Stimulated activated CD4-positive, alpha-beta T cell treated with anti-CD3 and anti-CD28 coated beads, Interleukin-12 subunit alpha, Interleukin-12 subunit beta, amount 100 ng/mL, for 24 hours (primary cell): Measurements from ENCODE around the gene SPATA31E1.
"Not testable (repeated sequence)": the region's sequence is repeated elsewhere in the genome, so short reads cannot be mapped to it uniquely, and the experiment has no call there.

ENCODE experiments used
- DNase-seq, 2 experiments: peaks; one replicate each; pipeline ENCODE4 v3.0.0-alpha.2; 2020; ENCODE audit warnings: low read depth in 2 of 2

Gene SPATA31E1

DNA sequence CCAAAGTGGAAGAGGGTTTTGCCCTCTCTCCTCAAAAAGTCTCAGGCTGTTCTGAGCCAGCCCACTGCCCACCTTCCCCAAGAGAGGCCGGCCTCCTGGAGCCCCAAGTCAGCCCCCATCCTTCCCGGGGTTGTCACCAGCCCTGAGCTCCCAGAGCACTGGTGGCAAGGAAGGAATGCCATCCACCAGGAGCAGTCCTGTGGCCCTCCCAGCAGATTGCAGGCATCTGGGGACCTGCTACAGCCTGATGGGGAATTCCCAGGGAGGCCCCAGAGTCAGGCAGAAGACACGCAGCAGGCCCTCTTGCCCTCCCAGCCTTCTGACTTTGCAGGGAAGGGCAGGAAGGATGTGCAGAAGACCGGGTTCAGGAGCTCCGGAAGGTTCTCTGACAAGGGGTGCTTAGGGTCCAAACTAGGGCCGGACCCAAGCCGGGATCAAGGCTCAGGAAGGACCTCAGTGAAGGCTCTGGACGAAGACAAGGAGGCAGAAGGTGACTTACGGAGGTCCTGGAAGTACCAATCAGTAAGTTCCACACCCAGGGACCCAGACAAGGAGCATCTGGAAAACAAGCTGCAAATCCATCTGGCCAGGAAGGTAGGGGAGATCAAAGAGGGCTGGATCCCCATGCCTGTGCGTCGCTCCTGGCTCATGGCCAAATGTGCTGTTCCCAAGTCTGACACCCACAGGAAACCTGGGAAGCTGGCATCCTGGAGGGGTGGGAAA is 3.7 kb downstream of the SPATA31E1 start:
- DNase-seq = no peak

DNA sequence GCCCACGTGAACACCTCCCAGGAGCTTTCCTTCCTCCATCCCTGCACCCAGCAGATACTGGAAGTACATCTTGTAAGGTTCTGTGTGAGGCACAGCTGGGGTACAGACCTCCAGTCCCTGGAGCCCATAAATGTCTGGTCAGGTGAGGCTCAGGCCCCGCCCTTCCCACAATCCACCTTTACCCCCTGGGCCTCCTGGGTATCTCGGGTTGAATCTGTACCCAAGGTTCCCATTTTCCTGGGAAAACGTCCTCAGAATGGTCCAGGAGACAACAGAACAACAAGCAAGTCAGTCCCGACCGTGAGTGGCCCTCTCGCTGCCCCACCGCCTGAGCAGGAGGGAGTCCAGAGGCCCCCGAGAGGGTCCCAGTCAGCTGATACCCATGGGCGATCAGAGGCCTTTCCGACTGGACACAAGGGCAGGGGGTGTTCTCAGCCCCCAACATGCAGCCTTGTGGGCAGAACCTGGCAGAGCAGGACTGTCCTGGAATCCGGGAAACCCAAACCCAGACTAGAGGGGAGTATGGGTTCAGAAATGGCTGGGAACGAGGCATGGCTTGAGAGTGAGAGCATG is 4.3 kb downstream of the SPATA31E1 start:
- DNase-seq = no peak

DNA sequence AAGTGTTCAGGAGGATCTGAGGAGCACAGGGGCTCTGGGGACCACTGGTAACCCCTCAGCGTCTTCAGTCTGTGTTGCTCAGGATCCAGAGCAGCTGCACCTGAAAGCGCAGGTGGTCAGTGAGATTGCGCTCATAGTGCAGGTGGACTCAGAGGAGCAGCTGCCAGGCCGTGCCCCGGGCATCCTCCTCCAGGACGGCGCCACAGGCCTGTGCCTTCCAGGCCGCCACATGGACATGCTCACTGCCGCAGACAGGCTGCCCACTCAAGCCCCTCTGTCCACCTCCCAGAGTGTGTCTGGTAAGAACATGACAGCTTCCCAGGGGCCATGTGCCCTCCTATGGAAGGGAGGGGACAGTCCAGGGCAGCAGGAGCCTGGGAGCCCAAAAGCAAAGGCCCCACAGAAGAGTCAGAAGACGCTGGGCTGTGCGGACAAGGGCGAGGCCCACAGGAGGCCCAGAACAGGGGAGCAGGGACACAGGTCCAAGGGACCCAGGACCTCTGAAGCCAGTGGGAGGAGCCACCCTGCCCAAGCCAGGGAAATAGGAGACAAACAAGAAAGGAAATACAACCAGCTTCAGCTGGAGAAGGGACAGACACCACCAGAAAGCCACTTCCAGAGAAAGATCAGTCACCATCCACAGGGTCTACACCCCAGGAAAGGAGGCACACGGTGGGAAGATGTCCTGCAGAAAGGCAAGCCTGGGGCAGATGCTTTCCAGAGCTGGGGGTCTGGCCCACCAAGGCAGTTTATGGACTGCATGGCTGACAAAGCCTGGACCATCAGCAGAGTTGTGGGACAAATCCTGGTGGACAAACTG is 5.2 kb downstream of the SPATA31E1 start:
- DNase-seq = no peak

DNA sequence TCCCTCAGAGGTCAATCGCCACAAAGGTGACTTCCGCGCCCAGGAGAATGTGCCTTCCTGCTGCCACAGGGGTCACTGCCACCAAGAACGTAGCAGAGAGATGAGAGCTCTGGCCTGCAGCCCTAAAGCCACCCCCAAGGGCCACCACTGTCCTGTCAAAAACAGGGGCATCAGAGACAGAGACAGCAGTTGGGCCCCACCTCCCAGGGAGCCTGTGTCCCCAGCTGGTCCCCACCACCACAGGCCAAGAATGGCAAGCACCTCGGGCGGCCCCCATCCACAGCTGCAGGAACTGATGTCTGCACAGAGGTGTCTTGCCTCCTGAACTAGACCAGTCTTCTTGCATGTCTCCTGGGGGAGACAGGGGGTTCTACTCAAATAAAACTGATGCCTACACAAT is 5.8 kb downstream of the SPATA31E1 start:
- no peak for DNase-seq

DNA sequence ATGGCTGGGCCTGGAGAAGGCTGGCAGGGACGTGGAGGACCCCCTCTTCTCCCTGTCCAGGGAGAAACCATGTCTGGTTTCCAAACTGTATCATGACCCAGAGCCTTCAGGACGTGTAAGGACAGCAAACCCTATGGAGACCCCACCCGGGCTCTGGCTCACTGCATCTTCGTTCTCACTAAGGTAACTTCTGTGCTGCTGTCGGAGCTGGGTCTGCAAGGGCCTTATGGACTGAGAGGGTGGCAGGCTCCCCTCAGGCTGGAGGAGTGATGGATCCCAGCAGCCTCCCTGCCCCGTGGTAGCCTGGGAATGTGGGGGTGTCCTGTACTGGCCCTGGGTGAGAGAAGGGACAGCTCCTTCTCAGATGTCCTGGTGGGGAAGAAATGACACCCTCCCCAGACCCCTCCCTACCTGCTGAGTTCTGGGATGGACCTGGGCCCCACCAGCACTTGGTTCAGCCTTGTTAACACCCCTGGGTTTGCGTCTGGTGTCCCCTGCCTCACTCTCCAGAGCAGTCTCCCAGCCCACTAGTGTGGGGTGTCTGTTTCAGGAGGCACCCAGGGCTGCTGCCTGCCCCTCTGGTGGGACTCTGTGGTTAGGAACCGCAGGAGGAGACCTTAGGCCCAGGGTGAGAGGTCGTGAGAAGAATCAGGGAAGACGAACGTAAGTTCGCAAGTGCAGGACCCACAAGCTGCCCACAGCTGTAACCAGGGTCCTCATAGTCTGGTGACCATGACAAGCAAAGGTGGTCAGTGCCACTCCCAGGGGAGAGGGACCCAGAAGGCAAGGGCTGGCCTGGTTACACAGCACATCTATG is 6.6 kb downstream of the SPATA31E1 start:
- DNase-seq = no peak

DNA sequence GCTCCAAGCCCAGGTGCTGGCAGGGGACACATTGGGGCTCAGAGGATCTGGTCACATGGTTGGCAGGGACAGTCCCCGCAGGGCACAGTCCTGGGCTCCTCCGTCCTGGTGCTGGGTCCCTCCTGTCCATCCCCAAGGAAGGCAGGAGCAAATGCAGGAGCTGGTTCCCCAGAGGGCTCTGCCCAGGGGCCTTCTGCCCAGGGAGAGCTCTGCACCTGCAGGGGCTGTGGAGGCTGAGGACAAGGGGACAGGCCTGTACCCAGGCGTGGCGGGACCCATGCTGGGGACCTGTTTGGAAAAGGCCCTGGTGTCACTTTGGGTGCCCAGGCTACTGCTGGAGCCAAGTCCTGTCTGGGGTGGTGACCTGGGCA is 7.2 kb downstream of the SPATA31E1 start:
- DNase-seq = no peak

DNA sequence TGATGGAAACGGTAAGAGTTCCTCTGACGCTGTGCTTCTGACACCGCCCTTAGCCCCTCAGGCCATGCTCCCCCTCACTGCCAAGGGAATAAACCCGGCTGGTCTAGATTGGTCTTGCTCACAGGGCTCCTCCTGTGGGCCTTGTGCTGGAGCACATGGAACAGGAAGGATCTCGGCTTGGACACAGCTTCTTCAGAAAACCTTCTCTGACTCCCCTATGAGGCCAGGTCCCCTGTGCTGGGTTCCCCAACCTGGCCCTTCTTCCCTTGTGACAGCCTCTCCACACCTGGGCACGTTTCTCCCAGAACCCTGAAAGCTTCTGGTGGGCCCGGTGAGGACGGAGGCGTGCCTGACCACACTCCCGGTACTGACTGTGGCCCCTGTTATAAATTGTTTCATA is 8.2 kb downstream of the SPATA31E1 start:
- no peak for DNase-seq

DNA sequence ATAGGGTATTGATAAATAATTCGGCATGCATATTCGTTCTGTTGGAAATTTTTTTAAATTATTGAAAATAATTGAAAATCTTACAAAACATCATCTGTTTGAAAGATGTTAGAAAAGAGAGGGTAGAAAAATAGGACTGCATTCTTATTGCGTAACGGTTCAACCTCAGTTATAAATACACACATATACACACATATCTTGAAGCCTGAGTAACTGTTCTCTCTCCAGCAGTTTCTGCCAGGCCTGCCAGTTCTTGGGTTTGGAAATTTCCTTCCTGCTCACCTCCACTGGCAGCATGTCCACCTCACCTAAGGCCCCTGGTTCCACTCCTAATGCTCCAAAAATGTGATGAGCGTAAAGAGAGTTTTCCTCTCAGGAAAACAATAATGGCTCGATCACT is 9.1 kb downstream of the SPATA31E1 start:
- DNase-seq = no peak

DNA sequence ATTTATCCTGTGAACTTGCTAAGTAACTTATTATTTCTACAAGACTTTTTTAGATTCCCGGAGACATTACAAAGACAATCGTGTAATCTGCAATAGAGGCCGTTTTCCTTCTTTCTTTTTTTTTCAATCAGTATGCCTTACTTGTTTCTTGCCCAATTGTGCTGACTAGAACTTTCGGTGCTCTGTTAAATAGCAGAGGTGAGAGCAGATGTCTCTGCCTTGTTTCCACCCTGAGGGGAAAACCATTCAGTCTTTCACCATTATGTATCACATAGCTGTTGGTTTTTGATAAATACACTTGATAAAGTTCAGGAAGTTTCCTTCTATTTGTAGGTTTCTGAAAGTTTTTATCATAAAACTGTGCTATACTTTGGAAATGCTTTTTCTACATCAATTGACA is 10.3 kb downstream of the SPATA31E1 start:
- DNase-seq = no peak

DNA sequence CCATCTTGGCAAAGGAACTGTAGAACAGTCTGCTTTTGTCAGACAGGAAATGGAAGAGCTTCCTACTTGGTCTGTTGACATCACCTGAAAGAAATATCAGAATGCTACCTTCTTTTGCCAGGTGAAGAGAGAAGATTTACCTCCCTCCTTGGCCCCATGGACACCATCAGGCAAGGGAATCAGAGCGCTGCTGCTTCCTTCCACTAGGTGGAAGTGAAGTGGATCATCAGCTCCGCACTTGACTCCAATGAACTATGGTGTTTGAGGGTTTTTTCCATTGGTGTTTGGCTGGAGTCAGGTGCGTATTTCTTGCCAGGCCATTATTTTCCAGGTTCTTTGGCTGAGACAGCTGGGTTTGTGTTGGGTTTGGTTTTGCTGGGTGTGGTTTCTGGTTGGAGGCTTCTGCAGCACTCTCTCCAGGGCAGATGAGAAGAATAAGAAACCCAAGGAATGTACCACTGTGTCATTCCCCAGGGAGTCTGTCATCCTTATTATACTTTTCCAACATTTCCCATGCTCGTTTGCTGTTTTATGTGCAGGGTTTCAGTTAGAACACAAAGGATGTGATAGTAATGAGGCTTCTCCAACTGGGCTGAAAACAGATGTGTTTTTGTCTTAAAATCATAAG is 12.4 kb downstream of the SPATA31E1 start:
- DNase-seq = no peak

DNA sequence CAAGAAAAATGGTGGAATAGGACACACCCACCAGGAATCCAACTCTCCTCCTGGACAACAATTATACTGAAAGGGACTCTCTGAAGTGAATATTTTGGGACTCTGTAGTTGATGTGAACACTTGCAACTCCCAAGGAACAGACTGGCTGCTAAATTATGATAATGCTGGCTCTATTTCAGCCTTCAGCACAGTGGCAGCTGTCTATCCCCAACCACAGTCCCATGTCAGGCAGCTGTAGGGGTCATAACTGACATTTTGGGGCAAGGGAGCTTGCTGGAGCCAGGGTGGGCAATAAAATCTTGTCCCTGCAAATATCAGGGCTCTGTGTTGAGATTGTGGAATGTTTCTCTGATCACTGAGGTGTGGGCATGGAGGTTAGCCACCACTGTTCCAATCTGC is 14.2 kb downstream of the SPATA31E1 start:
- DNase-seq = no peak

DNA sequence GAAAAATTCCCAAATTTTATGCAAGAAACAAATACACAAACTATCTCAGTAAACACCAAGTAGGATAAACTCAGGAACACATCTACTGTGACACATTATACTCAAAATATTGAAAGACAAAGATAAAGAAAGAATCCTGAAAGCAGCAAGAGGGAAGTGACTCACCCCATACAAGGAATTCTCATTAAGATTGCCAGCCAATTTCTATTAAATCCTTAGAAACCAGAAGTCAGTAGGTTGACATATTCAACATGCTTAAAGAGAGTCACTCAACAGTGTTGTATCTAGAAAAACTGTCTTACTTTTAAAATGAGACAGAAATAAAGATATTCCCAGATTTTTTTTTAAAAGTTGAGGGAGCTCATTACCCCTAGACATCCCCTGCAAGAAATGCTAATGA is 15.5 kb downstream of the SPATA31E1 start:
- no peak for DNase-seq

DNA sequence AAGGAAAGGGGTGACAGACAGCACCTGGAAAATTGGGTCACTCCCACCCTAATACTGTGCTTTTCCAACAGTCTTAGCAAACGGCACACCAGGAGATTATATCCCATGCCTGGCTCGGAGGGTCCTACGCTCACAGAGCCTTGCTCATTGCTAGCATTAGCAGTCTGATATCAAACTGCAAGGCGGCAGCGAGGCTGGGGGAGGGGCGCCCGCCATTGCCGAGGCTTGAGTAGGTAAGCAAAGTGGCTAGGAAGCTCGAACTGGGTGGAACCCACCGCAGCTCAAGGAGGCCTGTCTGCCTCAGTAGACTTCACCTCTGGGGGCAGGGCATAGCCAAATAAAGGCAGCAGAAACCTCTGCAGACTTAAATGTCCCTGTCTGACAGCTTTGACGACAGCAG is 19.7 kb downstream of the SPATA31E1 start:
- DNase-seq = not testable (repeated sequence)

DNA sequence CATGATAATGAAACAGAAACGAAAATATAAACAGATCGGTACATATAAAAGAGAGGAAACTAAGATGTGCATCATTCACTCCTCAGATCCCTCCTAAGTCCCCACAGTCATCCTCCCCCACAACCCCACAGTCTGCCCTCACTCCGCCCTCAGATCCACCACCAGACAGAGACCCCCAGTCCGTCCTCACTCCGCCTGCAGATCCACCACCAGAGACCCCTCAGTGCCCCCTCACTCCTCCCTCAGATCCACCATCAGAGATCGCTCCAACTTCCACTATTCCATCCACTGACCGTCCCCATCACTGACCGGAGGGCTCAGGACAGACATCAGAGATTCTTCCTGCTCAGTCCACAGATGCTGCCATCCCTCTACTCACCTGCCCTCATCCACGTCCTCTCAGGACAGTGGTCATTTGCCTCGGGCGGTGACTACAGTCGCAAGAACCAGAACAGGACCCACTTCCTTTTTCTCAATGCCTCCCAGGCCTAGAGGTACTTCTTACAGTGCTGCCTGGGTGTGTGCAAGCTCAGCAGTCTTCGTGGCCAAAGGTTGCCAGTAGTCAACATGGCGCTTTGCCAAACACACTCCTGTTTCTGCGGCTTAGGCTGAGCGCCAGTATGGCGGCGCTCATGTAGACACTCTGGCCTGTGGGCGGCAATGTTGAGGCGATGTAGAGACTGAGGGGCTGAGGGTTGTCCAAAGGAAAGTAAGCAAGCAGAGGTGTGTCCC is 26.8 kb downstream of the SPATA31E1 start:
- no peak for DNase-seq

DNA sequence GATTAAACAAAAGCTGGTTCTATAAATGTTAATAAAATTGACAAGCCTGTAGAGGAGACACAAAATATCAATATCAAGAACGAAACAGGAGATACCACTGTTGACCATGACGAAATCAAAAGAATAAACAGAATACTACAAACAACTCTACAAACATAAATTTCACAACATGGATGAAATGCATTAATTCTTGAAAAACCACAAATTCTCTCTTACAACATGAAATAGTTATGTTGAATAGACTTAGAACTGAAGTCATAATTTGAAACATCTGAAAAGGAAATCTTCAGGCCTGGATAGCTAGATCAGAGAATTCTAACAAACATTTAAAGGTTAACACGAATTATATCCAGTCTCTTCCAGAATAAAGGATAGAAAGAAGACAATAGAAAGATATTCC is 28.1 kb downstream of the SPATA31E1 start:
- no peak for DNase-seq

DNA sequence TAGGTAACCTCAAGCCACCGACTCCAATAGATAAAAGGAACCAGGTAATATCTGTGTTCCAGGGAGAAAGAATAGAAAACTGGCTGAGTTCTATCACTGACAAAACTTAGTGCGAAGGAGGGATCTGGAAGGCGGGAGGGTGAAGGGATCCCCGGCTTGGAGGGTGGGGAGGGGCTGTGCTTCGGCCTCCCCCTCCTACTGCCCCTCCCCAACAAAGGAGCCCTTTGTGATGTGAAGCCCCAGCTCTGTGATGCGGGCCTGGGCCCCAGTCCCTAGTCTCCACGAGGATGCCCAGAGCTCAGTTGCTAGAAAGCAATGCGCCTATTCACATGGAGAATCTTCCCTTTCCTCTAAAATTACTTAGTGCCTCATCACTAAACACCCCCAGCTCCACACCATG is 35.0 kb downstream of the SPATA31E1 start, which contains the start of gene SPATA31C1:
Gene SPATA31C1, plus strand, starts transcription at position 301 of the 400 bp plus-strand sequence.
- DNase-seq = not testable (repeated sequence)

DNA sequence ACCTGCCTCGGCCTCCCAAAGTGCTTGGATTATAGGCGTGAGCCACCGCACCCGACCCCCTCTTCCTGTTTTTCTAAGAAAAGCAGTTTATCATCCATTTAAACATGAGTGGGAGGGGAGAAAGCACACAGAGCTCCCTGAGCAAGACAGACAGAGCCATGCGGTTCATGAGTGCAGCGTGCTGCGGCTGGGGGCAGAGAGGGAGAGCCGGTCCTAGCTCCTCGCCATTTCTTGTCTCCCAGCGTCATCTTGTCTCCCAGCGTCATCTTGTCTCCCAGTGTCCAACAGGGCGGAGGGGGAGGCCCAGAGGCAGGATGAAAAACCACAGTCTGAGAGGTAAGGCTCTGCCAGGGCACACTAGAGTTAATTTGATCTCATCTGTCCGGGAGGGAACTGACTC is 36.3 kb downstream of the SPATA31E1 start:
- DNase-seq = not testable (repeated sequence)

DNA sequence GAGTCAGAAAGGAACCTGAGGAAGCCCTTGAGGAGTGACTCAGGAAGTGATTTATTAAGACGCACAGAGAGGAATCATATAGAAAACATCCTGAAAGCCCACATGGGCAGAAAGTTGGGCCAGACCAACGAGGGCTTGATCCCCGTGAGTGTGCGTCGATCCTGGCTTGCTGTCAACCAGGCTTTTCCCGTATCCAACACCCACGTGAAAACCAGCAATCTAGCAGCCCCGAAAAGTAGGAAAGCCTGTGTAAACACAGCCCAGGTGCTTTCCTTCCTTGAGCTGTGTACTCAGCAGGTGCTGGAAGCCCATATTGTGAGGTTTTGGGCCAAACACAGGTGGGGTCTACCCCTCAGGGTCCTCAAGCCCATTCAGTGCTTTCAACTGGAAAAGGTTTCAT is 38.9 kb downstream of the SPATA31E1 start:
- not testable (repeated sequence) for DNase-seq

DNA sequence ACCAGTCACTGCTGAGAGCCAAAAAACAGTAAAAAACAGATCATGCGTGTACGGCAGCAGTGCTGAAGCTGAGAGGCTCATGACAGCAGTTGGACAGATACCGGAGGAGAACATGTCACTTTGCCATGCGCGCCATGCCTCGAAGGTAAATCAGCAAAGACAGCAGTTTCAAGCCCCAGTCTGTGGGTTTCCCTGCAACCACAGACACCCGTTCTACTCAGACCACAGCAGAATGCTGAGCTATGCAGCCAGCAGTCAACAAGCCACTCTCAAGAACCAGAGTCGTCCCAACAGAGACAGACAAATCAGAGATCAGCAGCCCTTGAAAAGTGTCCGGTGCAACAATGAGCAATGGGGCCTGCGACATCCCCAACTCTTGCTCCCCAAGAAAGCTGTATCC is 40.3 kb downstream of the SPATA31E1 start:
- DNase-seq = not testable (repeated sequence)

DNA sequence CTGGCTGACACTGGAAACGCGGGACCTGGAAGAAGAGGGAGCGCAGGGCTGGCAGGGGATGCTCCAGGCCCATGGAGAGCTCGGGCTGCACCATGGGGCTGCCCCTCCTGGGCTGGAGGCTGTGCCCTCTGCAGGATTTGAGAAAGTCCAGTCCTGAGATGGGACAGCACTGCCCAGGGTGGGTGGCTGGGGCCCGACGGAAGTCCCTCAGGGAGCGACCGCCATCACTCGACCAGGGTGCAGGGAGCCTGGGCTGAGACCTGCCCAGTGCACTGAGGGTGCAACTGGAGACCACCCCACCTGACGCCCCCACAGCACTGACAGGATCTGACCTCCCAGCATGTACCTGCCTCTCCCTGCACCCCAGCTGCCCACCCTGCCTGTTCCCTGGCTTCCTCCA is 42.2 kb downstream of the SPATA31E1 start:
- not testable (repeated sequence) for DNase-seq

DNA sequence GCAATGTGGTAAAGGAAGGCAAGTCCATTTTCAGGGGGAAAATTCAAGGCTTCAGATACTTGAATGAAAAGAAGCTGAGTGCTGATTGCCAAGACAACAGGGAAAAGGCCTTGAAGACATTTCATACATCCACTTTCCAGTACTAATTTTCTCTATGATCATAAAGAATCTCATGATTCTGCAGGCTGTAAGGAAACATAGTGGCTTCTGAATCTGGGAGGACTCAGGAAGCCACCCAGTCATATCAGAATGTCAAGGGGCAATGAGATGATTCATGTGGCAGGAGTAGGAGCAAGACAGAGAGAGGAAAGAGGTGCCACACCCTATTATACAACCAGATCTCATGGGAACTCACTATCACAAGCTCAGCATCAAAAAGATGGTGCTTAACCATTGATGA is 46.5 kb downstream of the SPATA31E1 start:
- not testable (repeated sequence) for DNase-seq
